ENCODE measurements around the gene UGDH.
"Not testable (repeated sequence)": the region's sequence is repeated elsewhere in the genome, so short reads cannot be mapped to it uniquely, and the experiment has no call there.

UGDH gene

GRCh38 chr4:39458505-39459300 is 68.5 kb downstream of the UGDH start, which contains the start of the genes LIAS and RPL9:
Gene LIAS (plus strand): TSS chr4:39459056. CDS start chr4:39459118, 62 bp downstream.
Gene RPL9 (minus strand): TSS chr4:39458922. CDS start chr4:39458439, 483 bp downstream.
- peak within 1 kb of the TSS; percentile 75 for H3K4me3 ChIP-seq (replicated peaks; ENCODE audit: low read depth, low read length)
- no peaks in the 10 kb centered on the region for H3K27me3 ChIP-seq (replicated peaks; ENCODE audit: control insufficient read depth, insufficient read depth, low read length)
- TF ChIP-seq CTCF (IDR thresholded peaks at IDR 0.05; ENCODE audit: insufficient read depth, low read length, poor library complexity, severe bottlenecking): no peak
- peak; percentile 91 for DNase-seq (ENCODE audit: extremely low read depth, insufficient read length)
- peaks cover 13% of the 10 kb centered on the region for H3K36me3 ChIP-seq (ENCODE audit: control insufficient read depth, insufficient read depth, low read length)

GRCh38 chr4:39458161-39458504 is 69.1 kb downstream of the UGDH start:
- H3K27me3 ChIP-seq (replicated peaks; ENCODE audit: control insufficient read depth, insufficient read depth, low read length); DNase-seq (ENCODE audit: extremely low read depth, insufficient read length): not testable (repeated sequence)
- H3K36me3 ChIP-seq (ENCODE audit: control insufficient read depth, insufficient read depth, low read length): peaks cover 17% of the 10 kb centered on the region
- peak overlapping the region; percentile 75 for H3K4me3 ChIP-seq (replicated peaks; ENCODE audit: low read depth, low read length)

GRCh38 chr4:39456946-39457763 is 70.1 kb downstream of the UGDH start:
- DNase-seq (ENCODE audit: extremely low read depth, insufficient read length): no peak
- Histone ChIP-seq H3K4me3 (replicated peaks; ENCODE audit: low read depth, low read length) (peak overlapping the region; percentile 75), H3K27me3 (replicated peaks; ENCODE audit: control insufficient read depth, insufficient read depth, low read length) (no peaks in the 10 kb centered on the region), H3K36me3 (ENCODE audit: control insufficient read depth, insufficient read depth, low read length) (peaks cover 16% of the 10 kb centered on the region)
- TF ChIP-seq CTCF (IDR thresholded peaks at IDR 0.05; ENCODE audit: insufficient read depth, low read length, poor library complexity, severe bottlenecking): no peak

GRCh38 chr4:39455486-39455885 is 71.8 kb downstream of the UGDH start:
- no peak for DNase-seq (ENCODE audit: extremely low read depth, insufficient read length)
- TF ChIP-seq CTCF (IDR thresholded peaks at IDR 0.05; ENCODE audit: insufficient read depth, low read length, poor library complexity, severe bottlenecking): no peak
- Histone ChIP-seq H3K4me3 (replicated peaks; ENCODE audit: low read depth, low read length) (no peak overlapping the region), H3K27me3 (replicated peaks; ENCODE audit: control insufficient read depth, insufficient read depth, low read length) (no peaks in the 10 kb centered on the region), H3K36me3 (ENCODE audit: control insufficient read depth, insufficient read depth, low read length) (peaks cover 22% of the 10 kb centered on the region)

GRCh38 chr4:39453738-39454137 is 73.5 kb downstream of the UGDH start:
- DNase-seq (ENCODE audit: extremely low read depth, insufficient read length): no peak
- no peaks in the 10 kb centered on the region for H3K27me3 ChIP-seq (replicated peaks; ENCODE audit: control insufficient read depth, insufficient read depth, low read length)
- H3K4me3 ChIP-seq (replicated peaks; ENCODE audit: low read depth, low read length): no peak overlapping the region
- TF ChIP-seq CTCF (IDR thresholded peaks at IDR 0.05; ENCODE audit: insufficient read depth, low read length, poor library complexity, severe bottlenecking): no peak
- peaks cover 22% of the 10 kb centered on the region for H3K36me3 ChIP-seq (ENCODE audit: control insufficient read depth, insufficient read depth, low read length)
